ENCODE measurements around the gene FCHO2.

FCHO2 gene

DNA sequence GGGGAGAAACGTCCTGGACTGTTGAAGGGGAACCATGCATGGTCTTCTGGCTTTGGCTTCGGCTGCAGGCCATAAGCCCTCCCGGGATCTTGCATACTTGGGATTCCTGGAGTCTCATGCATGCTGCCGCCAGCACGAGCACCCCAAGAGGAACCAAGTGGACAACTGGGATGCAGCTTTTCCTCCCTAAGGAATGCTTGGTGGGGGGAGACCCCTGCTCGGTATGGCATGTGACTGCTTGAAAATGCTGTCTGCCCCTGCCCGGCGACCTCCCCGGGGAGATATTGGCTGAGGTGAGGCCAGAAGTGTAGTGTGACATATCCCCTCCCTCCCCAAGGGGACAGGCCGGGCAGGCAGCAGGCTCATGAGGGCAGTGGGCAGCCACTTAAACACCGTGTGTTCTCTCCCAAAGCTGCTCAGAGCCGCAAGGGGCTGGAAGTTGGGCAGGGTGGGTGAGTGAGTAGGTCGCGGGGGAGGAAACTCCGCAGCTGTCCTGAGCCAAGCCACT, 180.3 kb downstream of the FCHO2 start:
- no peak for TF ChIP-seq POLR2AphosphoS5 (IDR thresholded peaks at IDR 0.05; ENCODE audit: low read depth, low read length)
- TF ChIP-seq, protein P1, sequence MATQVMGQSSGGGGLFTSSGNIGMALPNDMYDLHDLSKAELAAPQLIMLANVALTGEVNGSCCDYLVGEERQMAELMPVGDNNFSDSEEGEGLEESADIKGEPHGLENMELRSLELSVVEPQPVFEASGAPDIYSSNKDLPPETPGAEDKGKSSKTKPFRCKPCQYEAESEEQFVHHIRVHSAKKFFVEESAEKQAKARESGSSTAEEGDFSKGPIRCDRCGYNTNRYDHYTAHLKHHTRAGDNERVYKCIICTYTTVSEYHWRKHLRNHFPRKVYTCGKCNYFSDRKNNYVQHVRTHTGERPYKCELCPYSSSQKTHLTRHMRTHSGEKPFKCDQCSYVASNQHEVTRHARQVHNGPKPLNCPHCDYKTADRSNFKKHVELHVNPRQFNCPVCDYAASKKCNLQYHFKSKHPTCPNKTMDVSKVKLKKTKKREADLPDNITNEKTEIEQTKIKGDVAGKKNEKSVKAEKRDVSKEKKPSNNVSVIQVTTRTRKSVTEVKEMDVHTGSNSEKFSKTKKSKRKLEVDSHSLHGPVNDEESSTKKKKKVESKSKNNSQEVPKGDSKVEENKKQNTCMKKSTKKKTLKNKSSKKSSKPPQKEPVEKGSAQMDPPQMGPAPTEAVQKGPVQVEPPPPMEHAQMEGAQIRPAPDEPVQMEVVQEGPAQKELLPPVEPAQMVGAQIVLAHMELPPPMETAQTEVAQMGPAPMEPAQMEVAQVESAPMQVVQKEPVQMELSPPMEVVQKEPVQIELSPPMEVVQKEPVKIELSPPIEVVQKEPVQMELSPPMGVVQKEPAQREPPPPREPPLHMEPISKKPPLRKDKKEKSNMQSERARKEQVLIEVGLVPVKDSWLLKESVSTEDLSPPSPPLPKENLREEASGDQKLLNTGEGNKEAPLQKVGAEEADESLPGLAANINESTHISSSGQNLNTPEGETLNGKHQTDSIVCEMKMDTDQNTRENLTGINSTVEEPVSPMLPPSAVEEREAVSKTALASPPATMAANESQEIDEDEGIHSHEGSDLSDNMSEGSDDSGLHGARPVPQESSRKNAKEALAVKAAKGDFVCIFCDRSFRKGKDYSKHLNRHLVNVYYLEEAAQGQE (IDR thresholded peaks at IDR 0.05; ENCODE audit: insufficient read depth in 1 of 2, low read depth in 2 of 2, low read length in 2 of 2): no peak
- no peak for TF ChIP-seq TAF1 (IDR thresholded peaks at IDR 0.05; ENCODE audit: borderline replicate concordance, insufficient read depth, low read length)
- no peak for TF ChIP-seq FOXP2 (optimal IDR thresholded peaks at IDR 0.05; ENCODE audit: borderline replicate concordance, extremely low read depth, extremely low read length, insufficient read depth)
- TF ChIP-seq SIN3A (IDR thresholded peaks at IDR 0.05; ENCODE audit: borderline replicate concordance, insufficient read depth, low read length): no peak

DNA sequence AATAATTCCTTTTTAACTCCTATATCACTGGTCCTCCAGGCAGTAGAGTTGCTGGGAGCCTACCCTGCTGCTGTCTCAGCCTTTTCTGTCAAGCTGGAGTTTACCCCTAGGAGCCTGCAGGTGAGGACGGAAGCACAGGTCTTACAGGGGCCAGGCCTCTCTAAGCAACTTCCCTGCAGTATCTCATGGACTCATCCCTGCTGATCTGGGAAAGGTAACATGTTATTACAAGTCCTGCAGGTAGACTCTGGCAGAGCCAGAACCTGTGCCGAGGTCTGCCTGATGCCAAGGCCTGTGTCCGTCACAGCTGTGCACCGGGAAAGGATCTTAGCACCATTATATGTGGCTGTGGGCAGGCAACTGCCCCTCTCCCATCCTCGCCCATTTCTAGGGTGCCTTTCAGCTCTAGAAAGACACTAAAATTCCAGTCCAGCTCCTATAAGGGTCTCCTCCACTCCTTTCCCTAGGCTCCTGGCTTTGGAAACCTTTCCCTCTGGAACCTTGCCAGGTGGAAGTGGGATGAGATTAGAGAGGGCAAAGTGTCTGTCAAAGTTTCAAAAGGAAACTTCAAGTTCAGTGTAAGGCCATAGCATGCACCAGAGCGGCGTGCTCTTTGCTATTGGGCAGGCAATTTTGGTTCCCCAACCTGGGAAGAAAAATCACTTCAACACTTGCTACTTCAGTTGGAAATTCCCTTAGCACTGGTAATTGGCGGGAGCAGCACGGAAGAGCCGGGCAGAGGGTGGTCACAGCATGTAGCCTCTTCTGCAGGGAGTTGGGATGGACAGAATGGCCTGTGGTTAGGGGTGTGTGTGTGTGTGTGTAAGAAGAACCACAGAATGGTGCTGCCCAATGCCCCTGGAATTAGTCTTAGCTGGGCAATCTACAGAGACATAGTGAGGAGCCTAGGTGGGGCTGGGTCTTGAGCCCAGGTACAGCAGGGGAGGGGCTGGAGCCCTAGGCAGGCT, 182.0 kb downstream of the FCHO2 start:
- TF ChIP-seq, protein P1 (IDR thresholded peaks at IDR 0.05; ENCODE audit: insufficient read depth in 1 of 2, low read depth in 2 of 2, low read length in 2 of 2): no peak

DNA sequence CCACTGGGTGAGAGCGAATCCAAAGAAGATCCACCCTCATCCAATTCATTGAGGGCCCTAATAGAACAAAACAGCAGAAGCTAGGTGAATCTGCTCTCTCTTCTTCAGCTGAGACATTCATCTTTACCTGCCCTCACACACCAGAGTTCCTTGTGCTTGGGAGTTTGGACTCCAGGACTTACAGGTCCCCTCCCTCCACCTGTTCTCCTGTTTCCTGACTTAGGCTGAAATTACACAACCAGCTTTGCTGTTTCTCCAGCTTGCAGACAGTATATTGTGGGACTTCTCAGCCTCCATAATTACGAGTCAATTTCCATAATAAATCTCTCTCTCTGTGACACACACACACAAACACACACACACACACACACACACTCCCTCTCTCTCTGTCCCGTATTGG, 183.6 kb downstream of the FCHO2 start:
- TF ChIP-seq TAF1 (IDR thresholded peaks at IDR 0.05; ENCODE audit: borderline replicate concordance, insufficient read depth, low read length) (no peak), POLR2AphosphoS5 (IDR thresholded peaks at IDR 0.05; ENCODE audit: low read depth, low read length) (no peak), FOXP2 (optimal IDR thresholded peaks at IDR 0.05; ENCODE audit: borderline replicate concordance, extremely low read depth, extremely low read length, insufficient read depth) (no peak), SIN3A (IDR thresholded peaks at IDR 0.05; ENCODE audit: borderline replicate concordance, insufficient read depth, low read length) (no peak)
- TF ChIP-seq, protein P1 (IDR thresholded peaks at IDR 0.05; ENCODE audit: insufficient read depth in 1 of 2, low read depth in 2 of 2, low read length in 2 of 2): no peak
